HL-60 (cell line): ENCODE data around the gene ZNRF3.

Experiments
- POLR2AphosphoS5 ChIP-seq: IDR thresholded peaks from 2 replicates; pipeline ENCODE4 v1.6.1; 2012; ENCODE audit warnings: low read depth
- SPI1 ChIP-seq: IDR thresholded peaks from 2 replicates; pipeline ENCODE4 v1.6.1; 2012; ENCODE audit warnings: low read depth, mild to moderate bottlenecking, borderline replicate concordance
- TF ChIP-seq, protein P1 (sequence below): IDR thresholded peaks from one replicate; pipeline ENCODE4 v1.5.1; 2011; ENCODE audit warnings: low read length, control low read depth, inconsistent platforms; ENCODE audit not compliant: insufficient read depth

DNA sequence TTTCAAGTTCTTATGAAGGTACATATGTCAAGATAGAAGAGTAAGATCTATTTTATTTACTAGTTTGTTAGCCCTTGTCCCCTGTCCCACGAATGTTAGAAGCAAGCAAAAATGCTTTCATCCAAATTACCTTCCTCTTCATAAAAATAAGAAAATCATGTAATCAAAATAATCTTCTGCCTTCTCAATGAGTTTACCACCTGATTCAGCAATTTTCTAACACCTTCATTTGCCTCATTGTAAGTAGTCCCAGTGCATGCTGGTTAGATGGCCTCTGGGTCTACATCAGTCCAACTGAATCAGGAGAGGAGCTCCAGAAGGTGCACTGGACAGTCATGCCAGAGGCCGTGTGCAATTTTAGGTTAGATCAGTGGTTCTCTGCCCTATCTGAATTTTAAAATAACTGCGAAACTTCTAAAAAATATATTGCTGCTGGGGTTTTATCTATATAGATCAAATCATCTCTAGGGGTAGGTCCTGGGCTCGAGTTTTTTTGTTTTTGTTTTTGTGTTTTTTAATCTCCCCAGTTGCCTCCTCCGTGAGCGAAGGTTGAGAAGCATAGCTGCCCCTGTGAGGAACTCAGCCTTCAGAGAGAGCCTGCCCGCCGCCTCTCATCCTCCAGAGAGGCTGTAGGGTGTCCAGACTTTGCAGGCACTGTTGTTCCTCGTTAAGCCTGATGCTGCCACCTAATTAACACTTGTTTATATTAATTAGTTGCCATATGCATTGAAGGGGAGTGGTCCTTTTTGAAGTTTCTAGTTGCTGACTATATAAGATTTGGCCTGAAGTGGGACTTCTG lies 146.0 kb downstream of the ZNRF3 start:
- TF ChIP-seq, protein P1, sequence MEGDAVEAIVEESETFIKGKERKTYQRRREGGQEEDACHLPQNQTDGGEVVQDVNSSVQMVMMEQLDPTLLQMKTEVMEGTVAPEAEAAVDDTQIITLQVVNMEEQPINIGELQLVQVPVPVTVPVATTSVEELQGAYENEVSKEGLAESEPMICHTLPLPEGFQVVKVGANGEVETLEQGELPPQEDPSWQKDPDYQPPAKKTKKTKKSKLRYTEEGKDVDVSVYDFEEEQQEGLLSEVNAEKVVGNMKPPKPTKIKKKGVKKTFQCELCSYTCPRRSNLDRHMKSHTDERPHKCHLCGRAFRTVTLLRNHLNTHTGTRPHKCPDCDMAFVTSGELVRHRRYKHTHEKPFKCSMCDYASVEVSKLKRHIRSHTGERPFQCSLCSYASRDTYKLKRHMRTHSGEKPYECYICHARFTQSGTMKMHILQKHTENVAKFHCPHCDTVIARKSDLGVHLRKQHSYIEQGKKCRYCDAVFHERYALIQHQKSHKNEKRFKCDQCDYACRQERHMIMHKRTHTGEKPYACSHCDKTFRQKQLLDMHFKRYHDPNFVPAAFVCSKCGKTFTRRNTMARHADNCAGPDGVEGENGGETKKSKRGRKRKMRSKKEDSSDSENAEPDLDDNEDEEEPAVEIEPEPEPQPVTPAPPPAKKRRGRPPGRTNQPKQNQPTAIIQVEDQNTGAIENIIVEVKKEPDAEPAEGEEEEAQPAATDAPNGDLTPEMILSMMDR = no peak
- no peak for TF ChIP-seq SPI1
- no peak for TF ChIP-seq POLR2AphosphoS5
